ENCODE data around the gene ZSCAN32.

Gene ZSCAN32

DNA sequence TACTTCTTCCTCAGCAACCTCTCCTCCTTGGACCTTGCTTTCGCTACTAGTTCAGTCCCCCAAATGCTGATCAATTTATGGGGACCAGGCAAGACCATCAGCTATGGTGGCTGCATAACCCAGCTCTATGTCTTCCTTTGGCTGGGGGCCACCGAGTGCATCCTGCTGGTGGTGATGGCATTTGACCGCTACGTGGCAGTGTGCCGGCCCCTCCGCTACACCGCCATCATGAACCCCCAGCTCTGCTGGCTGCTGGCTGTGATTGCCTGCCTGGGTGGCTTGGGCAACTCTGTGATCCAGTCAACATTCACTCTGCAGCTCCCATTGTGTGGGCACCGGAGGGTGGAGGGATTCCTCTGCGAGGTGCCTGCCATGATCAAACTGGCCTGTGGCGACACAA lies 44.7 kb downstream of the ZSCAN32 start:
- DNase-seq (ENCODE audit: low spot score): no peak

DNA sequence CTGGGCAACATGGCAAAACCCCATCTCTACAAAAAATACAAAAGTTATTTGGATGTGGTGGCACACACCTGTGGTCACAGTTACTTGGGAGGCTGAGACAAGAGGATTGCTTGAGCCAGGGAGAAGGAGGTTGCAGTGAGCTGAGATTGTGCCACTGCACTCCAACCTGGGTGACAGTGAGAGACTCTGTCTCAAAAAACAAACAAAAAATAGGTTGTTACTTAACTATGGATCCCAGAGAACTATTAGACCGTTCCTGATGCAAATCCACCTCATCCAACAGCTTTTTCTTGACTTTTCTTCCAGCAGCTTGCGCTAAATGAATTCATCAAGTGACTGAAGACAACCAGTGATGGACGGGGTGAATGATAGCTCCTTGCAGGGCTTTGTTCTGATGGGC lies 45.2 kb downstream of the ZSCAN32 start, which contains the start of gene OR2C1:
TSS of gene OR2C1 (plus strand) at position 301 of the 400 bp plus-strand sequence. CDS start at position 353, 52 bp downstream.
- DNase-seq (ENCODE audit: low spot score): no peak

DNA sequence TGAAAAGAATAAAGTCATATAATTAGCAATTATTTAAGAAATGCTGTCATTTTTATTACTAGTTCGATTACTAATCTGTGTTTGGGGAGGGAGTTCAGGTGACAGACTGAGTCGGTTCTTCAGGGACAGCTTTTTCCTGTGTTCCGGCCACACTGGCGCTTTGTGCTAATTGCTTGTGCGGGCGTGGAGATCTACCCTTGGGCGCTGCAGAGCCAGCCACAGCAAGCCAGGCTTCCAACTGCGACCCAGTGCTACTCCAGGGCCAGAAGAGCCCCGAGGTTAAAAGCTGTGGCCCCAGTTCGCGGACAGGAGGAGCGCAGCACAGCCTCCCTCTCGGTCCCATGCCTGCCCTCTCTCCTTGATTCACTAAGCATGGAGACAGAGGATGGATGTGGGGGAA lies 51.6 kb downstream of the ZSCAN32 start:
- DNase-seq (ENCODE audit: low spot score): no peak

DNA sequence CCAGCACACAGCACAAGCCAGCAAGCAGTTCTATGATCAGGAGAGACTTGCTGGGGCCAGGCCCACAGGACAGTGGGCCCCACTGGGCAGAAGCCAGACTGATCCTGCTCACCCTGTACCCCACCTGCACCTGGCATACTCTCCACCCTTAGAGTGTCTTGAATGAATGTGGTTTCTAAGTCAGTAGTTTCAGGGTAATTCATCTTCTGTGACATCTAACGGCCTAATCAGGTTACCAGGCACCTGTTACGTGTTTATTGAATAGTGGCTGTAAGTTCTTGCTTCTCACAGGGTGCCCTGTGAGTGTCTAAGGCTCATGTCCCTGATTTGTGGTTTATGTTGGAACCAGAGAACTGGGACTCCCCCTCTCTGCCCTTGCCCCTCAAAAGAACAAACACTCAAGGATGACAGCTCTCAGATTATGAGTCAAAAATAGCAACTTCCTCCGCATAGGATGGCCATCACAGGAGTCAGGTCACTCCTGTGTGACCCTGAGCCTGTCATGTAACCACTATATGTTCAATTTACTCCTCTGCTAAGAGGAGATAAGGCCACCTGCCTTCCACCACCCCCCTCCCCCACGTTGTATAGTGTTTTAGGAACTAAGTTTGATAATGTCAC lies 52.1 kb downstream of the ZSCAN32 start:
- DNase-seq (ENCODE audit: low spot score): no peak

DNA sequence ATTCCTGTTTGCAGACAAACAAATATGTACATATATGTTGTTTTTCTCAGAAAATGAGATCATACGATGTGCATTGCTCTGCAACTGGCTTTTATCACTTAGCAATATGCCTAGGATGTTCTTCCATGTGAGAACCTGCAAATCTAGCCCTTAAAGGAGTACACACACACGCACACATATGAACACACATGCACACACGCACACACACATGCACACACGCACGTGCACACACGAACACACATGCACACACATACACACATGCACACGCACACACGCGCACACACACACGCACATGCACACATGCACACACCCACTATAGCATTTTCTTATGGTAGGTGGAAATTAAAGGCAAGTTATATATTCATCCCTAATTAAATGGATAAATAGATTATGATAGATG lies 53.2 kb downstream of the ZSCAN32 start:
- DNase-seq (ENCODE audit: low spot score): no peak

DNA sequence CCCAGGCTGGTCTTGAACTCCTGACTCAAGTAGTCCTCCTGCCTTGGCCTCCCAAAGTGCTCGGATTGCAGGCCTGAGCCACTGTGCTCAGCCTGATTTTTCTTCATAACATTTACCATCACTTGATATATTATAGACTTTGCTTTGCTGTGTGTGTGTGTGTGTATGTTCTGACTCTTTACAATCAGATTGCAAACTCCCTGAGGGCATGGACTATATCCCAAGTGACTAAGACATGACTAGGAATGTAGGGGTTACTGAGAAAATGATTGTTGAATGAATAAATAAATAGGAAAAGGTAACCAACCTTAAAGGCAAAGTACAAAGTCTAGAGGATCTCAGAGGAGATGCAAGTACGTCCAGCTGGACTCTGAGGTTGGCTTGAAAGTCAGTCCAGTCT lies 54.8 kb downstream of the ZSCAN32 start:
- no peak for DNase-seq (ENCODE audit: low spot score)

Data from hematopoietic multipotent progenitor cell treated with erythropoietin and hydrocortisone succinate and interleukin-3 and kit ligand, for 15 days (in vitro differentiated cells).